Erythroblast (primary cell): ENCODE measurements around the gene XPR1.

Source experiments
- GATA1 ChIP-seq: IDR thresholded peaks from 2 replicates; pipeline ENCODE4 v1.6.1; 2011; ENCODE audit warnings: low read depth, mild to moderate bottlenecking, control low read depth, low read length, moderate library complexity
- POLR2A ChIP-seq: IDR thresholded peaks from 2 replicates; pipeline ENCODE4 v1.6.1; 2011; ENCODE audit warnings: mild to moderate bottlenecking, low read length

DNA sequence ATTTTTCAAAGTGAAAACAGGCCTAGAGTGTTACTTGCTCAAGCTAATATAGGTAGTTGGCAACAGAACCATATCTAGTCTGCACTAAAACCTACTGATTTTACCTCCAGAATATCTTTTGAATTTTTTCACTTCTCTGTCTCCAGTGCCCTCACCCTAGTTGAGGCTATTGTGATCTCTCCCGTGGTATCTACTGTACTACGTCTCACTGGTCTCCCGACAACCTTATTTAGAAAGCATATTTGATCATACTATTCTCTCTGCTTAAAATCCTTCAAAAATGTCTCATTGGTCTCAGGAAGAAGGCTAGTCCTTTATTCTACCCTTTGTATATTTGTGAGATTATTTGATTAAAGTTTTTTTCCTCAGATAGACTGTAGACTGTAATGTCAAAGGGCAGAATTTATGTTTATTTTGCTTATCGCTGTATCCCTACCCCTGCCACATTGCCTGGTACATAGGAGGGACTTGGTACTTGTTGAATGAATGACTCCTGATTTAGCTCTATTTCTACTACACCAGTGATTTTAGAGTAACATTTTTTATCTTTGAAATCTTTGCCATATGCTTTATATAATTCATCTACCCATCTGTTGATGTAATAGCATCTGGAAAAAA, 145.4 kb downstream of the XPR1 start:
- TF ChIP-seq POLR2A (no peak), GATA1 (no peak)
